NB4 (cell line): ENCODE data around the gene MEPCE.

ENCODE experiments used
- DNase-seq: peaks from one replicate; pipeline ENCODE4 v3.0.0; 2010; ENCODE audit warnings: low read depth
- H3K4me3 ChIP-seq: one replicate; pipeline ENCODE4 v1.5.1; 2011; ENCODE audit warnings: mild to moderate bottlenecking, low read depth, low read length, moderate library complexity
- MYC ChIP-seq: IDR thresholded peaks from 2 replicates; pipeline ENCODE4 v1.6.1; 2011; ENCODE audit warnings: low read depth, low read length
- POLR2A ChIP-seq: IDR thresholded peaks from 2 replicates; pipeline ENCODE4 v1.6.1; 2011; ENCODE audit warnings: mild to moderate bottlenecking; ENCODE audit not compliant: insufficient read length; ENCODE audit errors: extremely low read depth
- TF ChIP-seq, protein P1 (sequence below): IDR thresholded peaks from one replicate; pipeline ENCODE4 v1.5.1; 2012; ENCODE audit warnings: low read depth, low read length
- TF ChIP-seq, protein P2 (sequence below): IDR thresholded peaks from 2 replicates; pipeline ENCODE4 v1.6.1; 2011; ENCODE audit warnings: low read depth, low read length

The MEPCE gene

DNA sequence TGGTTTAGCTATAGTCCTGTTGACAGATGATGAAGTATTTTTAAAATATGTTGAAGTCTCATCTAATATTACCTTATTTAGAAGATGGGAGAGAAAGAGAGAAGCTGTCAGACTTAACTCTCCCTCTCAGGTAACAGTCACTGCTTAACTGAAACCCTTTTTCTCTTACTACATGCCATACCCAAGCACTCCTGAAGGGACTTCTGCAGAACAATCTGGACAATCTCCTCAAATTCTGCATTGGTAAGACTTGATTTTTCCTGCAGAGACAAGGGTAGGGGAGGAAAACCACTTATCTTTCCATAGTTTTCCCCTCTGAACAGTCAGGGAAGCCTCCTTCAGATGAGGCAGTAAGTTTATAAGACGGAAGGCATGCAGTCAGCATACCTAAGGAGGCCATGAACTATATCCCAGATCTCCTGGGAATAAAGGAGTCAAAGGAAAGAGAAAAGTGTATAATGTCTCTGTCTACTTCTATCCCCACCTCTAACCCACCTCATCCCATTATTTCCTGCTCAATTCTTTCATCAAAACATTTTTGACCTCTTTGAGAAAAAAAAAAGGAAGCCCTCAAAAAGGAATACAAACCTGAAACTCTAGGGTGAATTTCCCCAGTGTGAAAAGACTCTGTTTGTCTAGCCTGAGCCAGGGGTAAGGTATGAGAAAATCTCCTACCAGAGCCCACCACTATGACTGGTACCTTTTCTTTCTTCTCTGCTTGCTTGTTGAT, 10.5 kb upstream of the MEPCE start:
- TF ChIP-seq, protein P1, sequence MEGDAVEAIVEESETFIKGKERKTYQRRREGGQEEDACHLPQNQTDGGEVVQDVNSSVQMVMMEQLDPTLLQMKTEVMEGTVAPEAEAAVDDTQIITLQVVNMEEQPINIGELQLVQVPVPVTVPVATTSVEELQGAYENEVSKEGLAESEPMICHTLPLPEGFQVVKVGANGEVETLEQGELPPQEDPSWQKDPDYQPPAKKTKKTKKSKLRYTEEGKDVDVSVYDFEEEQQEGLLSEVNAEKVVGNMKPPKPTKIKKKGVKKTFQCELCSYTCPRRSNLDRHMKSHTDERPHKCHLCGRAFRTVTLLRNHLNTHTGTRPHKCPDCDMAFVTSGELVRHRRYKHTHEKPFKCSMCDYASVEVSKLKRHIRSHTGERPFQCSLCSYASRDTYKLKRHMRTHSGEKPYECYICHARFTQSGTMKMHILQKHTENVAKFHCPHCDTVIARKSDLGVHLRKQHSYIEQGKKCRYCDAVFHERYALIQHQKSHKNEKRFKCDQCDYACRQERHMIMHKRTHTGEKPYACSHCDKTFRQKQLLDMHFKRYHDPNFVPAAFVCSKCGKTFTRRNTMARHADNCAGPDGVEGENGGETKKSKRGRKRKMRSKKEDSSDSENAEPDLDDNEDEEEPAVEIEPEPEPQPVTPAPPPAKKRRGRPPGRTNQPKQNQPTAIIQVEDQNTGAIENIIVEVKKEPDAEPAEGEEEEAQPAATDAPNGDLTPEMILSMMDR = no peak
- TF ChIP-seq MYC = no peak
- TF ChIP-seq, protein P2, sequence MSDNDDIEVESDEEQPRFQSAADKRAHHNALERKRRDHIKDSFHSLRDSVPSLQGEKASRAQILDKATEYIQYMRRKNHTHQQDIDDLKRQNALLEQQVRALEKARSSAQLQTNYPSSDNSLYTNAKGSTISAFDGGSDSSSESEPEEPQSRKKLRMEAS = no peak
- no peak for TF ChIP-seq POLR2A

DNA sequence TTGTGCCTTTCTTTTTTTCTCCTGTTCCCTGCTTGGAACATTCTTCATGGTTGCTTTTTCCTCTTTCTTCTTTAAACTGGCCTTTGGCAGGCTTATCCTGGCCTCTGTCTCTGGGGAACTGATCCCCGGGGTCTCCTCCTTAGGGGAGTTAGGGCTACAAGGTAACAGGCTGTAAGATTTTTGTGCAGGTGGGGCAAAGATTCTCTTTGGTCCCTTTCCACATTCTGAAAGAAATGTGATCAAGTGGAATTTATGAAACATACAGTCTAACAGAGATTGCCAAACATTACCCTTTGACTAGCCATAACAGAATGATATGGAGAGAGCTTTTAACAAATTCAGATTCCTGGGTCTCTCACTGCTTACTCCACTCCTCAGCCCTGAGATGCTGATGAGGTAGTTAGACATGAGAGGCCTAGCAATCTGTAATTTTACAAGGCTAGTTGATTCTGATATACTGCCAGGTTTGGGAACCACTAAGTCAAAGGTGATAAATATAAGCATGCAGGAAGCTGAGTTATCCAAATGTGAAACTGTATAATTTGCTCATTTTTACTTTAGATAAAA, 9.9 kb upstream of the MEPCE start:
- TF ChIP-seq, protein P1 = no peak
- TF ChIP-seq POLR2A (no peak), MYC (no peak)
- TF ChIP-seq, protein P2 = no peak
- no peak for DNase-seq
- H3K4me3 ChIP-seq = no peak overlapping the region

More for the DNA sequence above, 10.5 kb upstream of the MEPCE start:
- no peak for DNase-seq
- H3K4me3 ChIP-seq = no peak overlapping the region

DNA sequence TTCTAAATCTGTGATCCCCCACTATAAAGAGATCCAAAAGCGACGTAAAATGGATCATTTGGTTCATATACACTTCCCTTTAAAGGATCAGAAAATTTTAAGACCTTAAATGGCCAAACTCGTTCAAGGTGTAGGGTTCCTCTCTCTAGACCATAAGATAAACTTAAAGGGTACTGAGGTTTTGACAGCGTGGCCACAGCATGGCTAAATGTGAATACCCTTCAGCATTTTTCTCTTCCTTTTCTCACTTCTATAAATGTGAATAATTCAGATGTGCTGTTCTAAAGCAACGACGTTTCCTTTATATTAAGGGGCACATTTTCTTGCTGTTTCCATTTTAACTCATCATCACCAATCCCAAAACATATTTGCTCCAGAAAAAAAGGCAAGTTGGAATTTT, 6.3 kb upstream of the MEPCE start:
- H3K4me3 ChIP-seq = no peak overlapping the region
- TF ChIP-seq, protein P2 = no peak
- TF ChIP-seq POLR2A (no peak), MYC (no peak)
- TF ChIP-seq, protein P1 = no peak
- no peak for DNase-seq

DNA sequence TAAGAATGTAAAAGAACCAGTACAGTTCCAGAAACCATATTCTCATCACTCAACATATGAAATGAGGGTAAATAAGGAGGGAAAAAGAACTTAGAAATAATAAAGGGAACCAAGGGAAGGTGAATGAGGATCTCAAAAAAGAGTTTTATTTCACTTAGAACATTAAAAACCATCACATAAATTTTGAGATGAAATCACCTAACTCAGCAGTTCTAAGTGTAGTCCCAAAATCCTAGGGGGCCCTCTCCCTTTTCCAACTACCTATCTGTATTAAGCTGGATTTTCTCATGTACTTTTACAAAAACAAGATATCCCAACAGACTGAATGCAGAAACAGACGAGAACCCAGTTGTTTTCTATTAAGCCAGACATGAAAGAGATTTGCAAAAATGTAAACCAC, 4.3 kb upstream of the MEPCE start:
- no peak for DNase-seq
- H3K4me3 ChIP-seq = no peak overlapping the region
- TF ChIP-seq, protein P2 = no peak
- TF ChIP-seq POLR2A (no peak), MYC (no peak)
- TF ChIP-seq, protein P1 = no peak

DNA sequence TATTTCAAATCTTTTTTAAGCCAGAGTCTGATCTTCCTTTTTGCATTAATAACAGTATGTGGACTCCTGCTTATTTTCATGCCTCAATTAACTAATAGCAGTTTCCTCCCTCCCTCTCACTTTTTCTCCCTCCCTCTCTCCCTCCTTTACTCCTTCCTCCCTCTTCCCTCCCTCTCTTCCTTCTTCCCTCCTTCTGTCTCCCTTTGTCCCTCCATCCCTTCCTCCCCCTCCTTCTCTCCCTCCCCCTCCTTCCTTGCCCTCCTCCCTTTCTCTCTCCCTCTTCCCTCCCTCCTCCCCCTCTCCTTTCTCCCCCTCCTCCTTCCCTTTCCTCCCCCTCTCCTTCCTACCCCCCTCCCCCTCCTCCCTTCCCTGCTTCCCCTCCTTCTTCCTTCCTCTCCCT, 3.1 kb upstream of the MEPCE start:
- DNase-seq = no peak
- no peak overlapping the region for H3K4me3 ChIP-seq
- TF ChIP-seq, protein P1 = no peak
- TF ChIP-seq POLR2A = no peak
- TF ChIP-seq MYC = no peak
- TF ChIP-seq, protein P2 = no peak
